PC-3 (cell line): ENCODE measurements around the gene SYCP2L. TPM values are rescaled to one million over a fixed set of nuclear protein-coding genes. Genes with fewer than 3 reads are reported as not detected.

ENCODE experiments used
- ATAC-seq: fragments of 200-7000 bp; cut with Tn5 transposase; 2 replicates; pipeline ENCODE4 v1.9.1; 2020; ENCODE audit warnings: mild to moderate bottlenecking, moderate library complexity
- BruUV-seq: library from RNA; stranded (reverse); fragments of 400-500 nt; replicated peaks from 2 replicates; lab custom pipeline; 2021; lab: Mats Ljungman, UMichigan
- CTCF ChIA-PET: fragments of 300-600 bp; sonication (Branson Sonifier 250); formaldehyde crosslinking; loops from one replicate; lab custom pipeline; 2022; ENCODE audit warnings: antibody characterized with exemption; lab: Charles Lee
- POLR2A ChIA-PET: fragments of 300-600 bp; sonication (Branson Sonifier 250); formaldehyde crosslinking; loops from one replicate; lab custom pipeline; 2022; ENCODE audit warnings: antibody characterized with exemption; ENCODE audit not compliant: unreplicated experiment; lab: Charles Lee
- DNase-seq: peaks from one replicate; pipeline ENCODE4 v3.0.0-alpha.2; 2015
- H2AFZ ChIP-seq: fragments of 300-600 bp; sonication (generic); 2 replicates; pipeline ENCODE4 v1.6.0; 2016; ENCODE audit warnings: antibody characterized with exemption, low read length
- H3F3A ChIP-seq: fragments of 300-600 bp; sonication (generic); one replicate; pipeline ENCODE4 v1.6.0; 2017; ENCODE audit warnings: antibody characterized with exemption, low read length, control low read depth, mild to moderate bottlenecking; ENCODE audit not compliant: unreplicated experiment
- H3K27ac ChIP-seq: fragments of 300-600 bp; sonication (generic); 2 replicates; pipeline ENCODE4 v1.5.1; 2016; ENCODE audit warnings: mild to moderate bottlenecking, low read length
- H3K27me3 ChIP-seq: fragments of 300-600 bp; sonication (generic); 2 replicates; pipeline ENCODE4 v1.6.1; 2016; ENCODE audit warnings: low read length, mixed read lengths
- H3K36me3 ChIP-seq: fragments of 300-600 bp; sonication (generic); 2 replicates; pipeline ENCODE4 v1.6.1; 2016; ENCODE audit warnings: low read depth, mixed run types, low read length, mixed read lengths
- H3K4me1 ChIP-seq: fragments of 300-600 bp; sonication (generic); 2 replicates; pipeline ENCODE4 v1.5.1; 2016; ENCODE audit warnings: low read length; ENCODE audit not compliant: insufficient read depth
- H3K4me2 ChIP-seq: fragments of 300-600 bp; sonication (generic); 2 replicates; pipeline ENCODE4 v1.6.0; 2016; ENCODE audit warnings: low read length
- H3K4me3 ChIP-seq: fragments of 300-600 bp; sonication (generic); 2 replicates; pipeline ENCODE4 v1.5.1; 2016; ENCODE audit warnings: mild to moderate bottlenecking, low read length, mixed read lengths
- H3K79me2 ChIP-seq: fragments of 300-600 bp; sonication (generic); 2 replicates; pipeline ENCODE4 v1.6.1; 2017; ENCODE audit warnings: low read length, mixed read lengths
- H3K9ac ChIP-seq: fragments of 300-600 bp; sonication (generic); 2 replicates; pipeline ENCODE4 v1.6.0; 2016; ENCODE audit warnings: mild to moderate bottlenecking, low read length
- H3K9me2 ChIP-seq: fragments of 300-600 bp; sonication (generic); replicated peaks from 2 replicates; pipeline ENCODE4 v1.6.1; 2016; ENCODE audit warnings: mixed run types, low read length, mixed read lengths
- H3K9me3 ChIP-seq: fragments of 300-600 bp; sonication (generic); 2 replicates; pipeline ENCODE4 v1.6.1; 2016; ENCODE audit warnings: low read length, mixed read lengths
- H4K20me1 ChIP-seq: fragments of 300-600 bp; sonication (generic); 2 replicates; pipeline ENCODE4 v1.6.1; 2016; ENCODE audit warnings: low read length, mixed read lengths
- CTCF ChIP-seq: fragments of 300-600 bp; sonication (generic); conservative IDR thresholded peaks from 2 replicates; pipeline ENCODE4 v1.5.1; 2017; ENCODE audit warnings: antibody characterized with exemption, low read depth, mild to moderate bottlenecking, low read length
- EZH2 ChIP-seq: fragments of 300-600 bp; sonication (generic); IDR thresholded peaks from one replicate; pipeline ENCODE4 v1.6.1; 2017; ENCODE audit warnings: antibody characterized with exemption, mild to moderate bottlenecking, low read length; ENCODE audit not compliant: unreplicated experiment
- EZH2phosphoT487 ChIP-seq: fragments of 300-600 bp; sonication (generic); IDR thresholded peaks from 2 replicates; pipeline ENCODE4 v1.6.1; 2018; ENCODE audit warnings: mild to moderate bottlenecking, antibody characterized with exemption, low read length, borderline replicate concordance
- intact Hi-C: fragments of 100-400 bp; cut with micrococcal nuclease; formaldehyde crosslinking; loops from 2 replicates; pipeline ENCODE4 v1.9.0; 2023
- total RNA-seq: library from RNA; depleted of rRNA; stranded (reverse); fragments of >200 nt; gene quantifications from 2 replicates; pipeline ENCODE4 v1.2.3, GENCODE V29; 2014

Gene SYCP2L
- total RNA-seq, 1 experiment from 2014 or later = 0.07 TPM

DNA sequence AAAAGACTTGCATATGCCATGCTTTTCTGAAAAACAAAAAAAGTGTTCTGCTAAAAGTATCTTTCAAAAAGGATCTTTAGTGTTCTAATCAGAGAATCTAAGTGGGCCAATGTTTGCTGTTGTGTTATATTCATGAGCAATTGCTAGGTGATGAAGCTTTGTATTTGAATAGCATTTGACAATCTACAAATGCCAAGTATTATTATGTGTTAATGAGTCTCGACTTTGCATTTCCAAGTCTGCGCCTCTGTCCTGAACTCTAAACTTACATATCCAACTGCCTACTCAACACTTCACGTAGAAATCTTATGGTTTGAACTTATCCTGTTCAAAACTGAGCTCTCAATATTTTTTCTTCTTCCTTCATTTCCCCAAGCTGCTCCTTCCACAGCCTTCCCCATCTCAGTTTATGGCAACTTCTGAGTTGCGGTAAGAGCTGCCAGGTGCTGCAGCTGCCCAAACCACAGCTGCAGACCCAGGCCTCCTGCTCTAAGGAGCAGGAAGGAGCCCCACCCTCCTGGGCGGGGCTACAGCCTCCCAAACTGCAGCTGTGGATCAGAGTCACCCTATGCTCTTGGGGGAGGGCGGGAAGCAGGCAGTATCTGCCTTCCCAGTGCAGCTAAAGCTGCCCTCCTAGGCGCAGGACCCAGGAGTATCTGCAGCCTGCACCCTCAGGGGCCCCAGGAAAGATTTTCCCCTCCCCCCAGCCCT, 31.8 kb upstream of the SYCP2L start:
- Histone ChIP-seq H4K20me1 (no peaks in the 10 kb centered on the region), H3K4me2 (no peak overlapping the region), H3K9me2 (no peaks in the 10 kb centered on the region), H3K27ac (no peak overlapping the region), H3K4me1 (no peaks in the 10 kb centered on the region), H3K9me3 (0 out of 2 replicates have a peak, but pooled peaks cover 9% of the 10 kb centered on the region), H3K4me3 (no peak overlapping the region), H3K27me3 (no peaks in the 10 kb centered on the region), H3K79me2 (no peaks in the 10 kb centered on the region), H3K36me3 (no peaks in the 10 kb centered on the region), H2AFZ (no peak overlapping the region), H3K9ac (no peak overlapping the region), H3F3A (no peaks in the 10 kb centered on the region)
- intact Hi-C loops = no loop called here
- ChIA-PET POLR2A (no interaction called here), CTCF (no interaction called here)
- DNase-seq = no peak
- no TSS peak for BruUV-seq
- no peak for TF ChIP-seq EZH2
- TF ChIP-seq EZH2phosphoT487 = no peak
- TF ChIP-seq CTCF = no peak
- ATAC-seq = no peak

DNA sequence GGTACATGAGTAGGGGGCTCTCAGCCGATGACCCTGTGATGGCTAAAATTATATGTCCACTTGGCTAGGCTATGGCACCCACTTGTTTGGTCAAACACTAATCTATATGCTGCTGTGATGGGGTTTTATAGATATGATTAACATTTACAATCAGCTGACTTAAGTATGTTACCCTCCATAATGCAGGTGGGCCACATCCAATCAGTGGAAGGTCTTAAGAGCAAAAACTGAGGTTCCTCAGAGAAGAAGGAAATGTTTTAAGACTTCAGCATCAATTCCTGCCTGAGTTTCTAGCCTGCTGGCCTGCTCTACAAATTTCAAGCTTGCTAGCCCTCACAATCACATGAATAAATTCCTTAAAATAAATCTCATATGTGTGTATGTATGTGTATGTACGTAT, 29.6 kb upstream of the SYCP2L start:
- no peaks in the 10 kb centered on the region for H3F3A ChIP-seq
- no peak overlapping the region for H3K9ac ChIP-seq
- ChIA-PET POLR2A (no interaction called here), CTCF (no interaction called here)
- no peaks in the 10 kb centered on the region for H3K36me3 ChIP-seq
- H2AFZ ChIP-seq = no peak overlapping the region
- intact Hi-C loops = no loop called here
- TF ChIP-seq EZH2phosphoT487 (no peak), EZH2 (no peak), CTCF (no peak)
- no peaks in the 10 kb centered on the region for H3K9me2 ChIP-seq
- H3K27me3 ChIP-seq = no peaks in the 10 kb centered on the region
- no peaks in the 10 kb centered on the region for H4K20me1 ChIP-seq
- H3K4me3 ChIP-seq = no peak overlapping the region
- DNase-seq = no peak
- 0 out of 2 replicates have a peak, but pooled peaks cover 9% of the 10 kb centered on the region for H3K9me3 ChIP-seq
- no peaks in the 10 kb centered on the region for H3K4me1 ChIP-seq
- no peak overlapping the region for H3K27ac ChIP-seq
- no peaks in the 10 kb centered on the region for H3K79me2 ChIP-seq
- BruUV-seq = no TSS peak
- no peak for ATAC-seq
- no peak overlapping the region for H3K4me2 ChIP-seq

- H3K36me3 ChIP-seq = no peaks in the 10 kb centered on the region
- ATAC-seq (no peak), DNase-seq (no peak)
- no peaks in the 10 kb centered on the region for H3F3A ChIP-seq
- no TSS peak for BruUV-seq
- CTCF ChIA-PET = no interaction called here
- no peak overlapping the region for H3K4me2 ChIP-seq
- POLR2A ChIA-PET = no interaction called here
- H4K20me1 ChIP-seq = no peaks in the 10 kb centered on the region
- TF ChIP-seq EZH2 (no peak), CTCF (no peak)
- no peaks in the 10 kb centered on the region for H3K4me1 ChIP-seq
- H3K27me3 ChIP-seq = no peaks in the 10 kb centered on the region
- no peak overlapping the region for H3K9ac ChIP-seq
- intact Hi-C loops = no loop called here
- no peak overlapping the region for H3K27ac ChIP-seq
- no peak overlapping the region for H2AFZ ChIP-seq
- no peaks in the 10 kb centered on the region for H3K9me2 ChIP-seq
- H3K4me3 ChIP-seq = no peak overlapping the region
- H3K9me3 ChIP-seq = no peaks in the 10 kb centered on the region
- no peaks in the 10 kb centered on the region for H3K79me2 ChIP-seq
Measured at GRCh38 chr6:10861086-10861485, 25.8 kb upstream of the SYCP2L start.
